ENCODE data around the gene SGPP2. TPM values are rescaled to one million over a fixed set of nuclear protein-coding genes. Genes with fewer than 3 reads are reported as not detected.
A peak's percentile ranks its signal among the peaks of the same experiment; 100 is the strongest.

Gene SGPP2
- total RNA-seq, 1 experiment from 2014 or later: not detected

- Histone ChIP-seq H3K27ac (ENCODE audit: insufficient read length, low read depth, low read length) (no peak overlapping the region), H2BK120ac (ENCODE audit: low read depth, low read length, poor library complexity, severe bottlenecking) (no peak overlapping the region), H3K79me1 (ENCODE audit: insufficient read depth, low read depth, low read length, poor library complexity, severe bottlenecking) (peaks cover 2% of the 10 kb centered on the region), H3K56ac (ENCODE audit: insufficient read length, low read depth, low read length) (no peak overlapping the region), H4K20me1 (ENCODE audit: control insufficient read depth, insufficient read depth, insufficient read length) (no peaks in the 10 kb centered on the region), H2AFZ (ENCODE audit: low read length) (no peak overlapping the region), H4K91ac (ENCODE audit: insufficient read length, low read depth, low read length) (no peak overlapping the region), H3K9ac (ENCODE audit: extremely low read depth, insufficient read length, low read length) (no peak overlapping the region), H3K9me3 (ENCODE audit: control insufficient read depth, low read depth, low read length) (no peaks in the 10 kb centered on the region), H4K8ac (replicated peaks; ENCODE audit: insufficient read length, low read depth, low read length) (no peak overlapping the region), H3K14ac (ENCODE audit: insufficient read depth, low read length) (no peak overlapping the region), H4K5ac (ENCODE audit: insufficient read length, low read depth, low read length) (no peak overlapping the region), H3T11ph (ENCODE audit: low read length) (no peak overlapping the region), H3K27me3 (ENCODE audit: insufficient read depth, low read length) (no peaks in the 10 kb centered on the region), H3K23ac (ENCODE audit: insufficient read length, low read depth, low read length) (no peak overlapping the region), H3K4ac (ENCODE audit: low read depth, low read length) (no peak overlapping the region), H2AK5ac (ENCODE audit: insufficient read length, low read length) (no peak overlapping the region), H2BK12ac (ENCODE audit: insufficient read length, low read depth, low read length) (no peak overlapping the region), H3K23me2 (ENCODE audit: insufficient read length, low read depth, low read length, poor library complexity, severe bottlenecking) (no peaks in the 10 kb centered on the region), H2BK20ac (ENCODE audit: low read depth, low read length, poor library complexity, severe bottlenecking) (no peak overlapping the region), H3K4me1 (ENCODE audit: insufficient read depth, low read length) (no peaks in the 10 kb centered on the region), H3K79me2 (ENCODE audit: insufficient read depth, low read length) (no peaks in the 10 kb centered on the region), H2BK15ac (ENCODE audit: low read depth, low read length) (no peak overlapping the region), H2BK5ac (ENCODE audit: insufficient read length, low read length) (no peak overlapping the region), H3K18ac (ENCODE audit: insufficient read length, low read depth, low read length) (no peak overlapping the region), H3K4me2 (ENCODE audit: insufficient read depth, insufficient read length, low read length) (no peak overlapping the region)
- no peak for DNase-seq
- Mint-ChIP-seq H3K27me3 (ENCODE audit: low read depth) (no peaks in the 10 kb centered on the region), H3K9me3 (no peaks in the 10 kb centered on the region), H3K4me3 (no peak overlapping the region), H3K27ac (0 out of 7 replicates have a peak overlapping the region, but pooled peaks of 1 of the 3 experiments have one; percentile 17), H3K36me3 (ENCODE audit: insufficient read depth in 1 of 3, low read depth in 3 of 3) (peaks cover under 1 to 10% (median 3%) of the 10 kb centered on the region in 3 experiments; a peak in 6 of 7 replicates), H3K4me1 (no peaks in the 10 kb centered on the region)
- TF ChIP-seq, protein P1, sequence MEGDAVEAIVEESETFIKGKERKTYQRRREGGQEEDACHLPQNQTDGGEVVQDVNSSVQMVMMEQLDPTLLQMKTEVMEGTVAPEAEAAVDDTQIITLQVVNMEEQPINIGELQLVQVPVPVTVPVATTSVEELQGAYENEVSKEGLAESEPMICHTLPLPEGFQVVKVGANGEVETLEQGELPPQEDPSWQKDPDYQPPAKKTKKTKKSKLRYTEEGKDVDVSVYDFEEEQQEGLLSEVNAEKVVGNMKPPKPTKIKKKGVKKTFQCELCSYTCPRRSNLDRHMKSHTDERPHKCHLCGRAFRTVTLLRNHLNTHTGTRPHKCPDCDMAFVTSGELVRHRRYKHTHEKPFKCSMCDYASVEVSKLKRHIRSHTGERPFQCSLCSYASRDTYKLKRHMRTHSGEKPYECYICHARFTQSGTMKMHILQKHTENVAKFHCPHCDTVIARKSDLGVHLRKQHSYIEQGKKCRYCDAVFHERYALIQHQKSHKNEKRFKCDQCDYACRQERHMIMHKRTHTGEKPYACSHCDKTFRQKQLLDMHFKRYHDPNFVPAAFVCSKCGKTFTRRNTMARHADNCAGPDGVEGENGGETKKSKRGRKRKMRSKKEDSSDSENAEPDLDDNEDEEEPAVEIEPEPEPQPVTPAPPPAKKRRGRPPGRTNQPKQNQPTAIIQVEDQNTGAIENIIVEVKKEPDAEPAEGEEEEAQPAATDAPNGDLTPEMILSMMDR (conservative IDR thresholded peaks at IDR 0.05): no peak
- no CpG with 5 or more reads among the region's 5 CpGs for WGBS (ENCODE audit: extremely low coverage, insufficient read length, low lambda C conversion rate)
Measured at GRCh38 chr2:222604749-222605515, 180.6 kb downstream of the SGPP2 start.

All from H9 (cell line).